SK-N-SH (cell line): Measurements from ENCODE around the gene DFFB. TPM values are rescaled to one million over a fixed set of nuclear protein-coding genes. Genes with fewer than 3 reads are reported as not detected.
A peak's percentile ranks its signal among the peaks of the same experiment; 100 is the strongest.

Experiments used
- CTCF ChIA-PET: fragments of 300-600, 350-600 bp; formaldehyde crosslinking; extraction: SDS; loops from one replicate; lab custom pipeline; 2021; lab: Yijun Ruan, JAX
- POLR2A ChIA-PET: fragments of 350-600 bp; sonication (Branson Sonifier 250); formaldehyde crosslinking; extraction: SDS; loops from one replicate; lab custom pipeline; 2020; ENCODE audit warnings: antibody characterized with exemption, inconsistent platforms; lab: Yijun Ruan, JAX
- DNase-seq: peaks from one replicate; pipeline ENCODE4 v3.0.0; 2012
- H2AFZ ChIP-seq: fragments of 200-600 bp; sonication (generic); 2 replicates; pipeline ENCODE4 v1.8.1; 2016; ENCODE audit warnings: antibody characterized with exemption, mild to moderate bottlenecking, low read depth
- H3F3A ChIP-seq: fragments of 200-600 bp; sonication (generic); replicated peaks from 2 replicates; pipeline ENCODE3; 2016; ENCODE audit warnings: antibody characterized with exemption, mild to moderate bottlenecking; ENCODE audit not compliant: insufficient read depth
- H3K27ac ChIP-seq, 2 experiments: fragments of 200-500 bp in 1 of 2; fragments of 200-600 bp in 1 of 2; sonication (Bioruptor generic) in 1 of 2; sonication (generic), shearing (Covaris generic) in 1 of 2; 2 replicates each; pipeline versions ENCODE4 v1.5.1 to v1.6.1; 2014 to 2016; ENCODE audit warnings: low read depth in 2 of 2, inconsistent platforms in 1 of 2, low read length in 1 of 2, mild to moderate bottlenecking in 1 of 2, mixed read lengths in 1 of 2
- H3K27me3 ChIP-seq: fragments of 200-600 bp; sonication (generic), shearing (Covaris generic); 2 replicates; pipeline ENCODE4 v1.6.1; 2016; ENCODE audit warnings: mixed run types; ENCODE audit not compliant: insufficient read depth
- H3K36me3 ChIP-seq, 2 experiments: fragments of 200-500 bp in 1 of 2; fragments of 200-600 bp in 1 of 2; sonication (Bioruptor generic) in 1 of 2; sonication (generic) in 1 of 2; replicated peaks in 1 of 2; 2 replicates each; pipeline versions ENCODE3 to v1.5.1; 2014 to 2016; ENCODE audit warnings: low read length in 1 of 2, mild to moderate bottlenecking in 1 of 2; ENCODE audit not compliant: insufficient read depth in 2 of 2, control insufficient read depth in 1 of 2
- H3K4me1 ChIP-seq, 2 experiments: fragments of 200-500 bp in 1 of 2; fragments of 200-600 bp in 1 of 2; sonication (Bioruptor generic) in 1 of 2; sonication (generic), shearing (Covaris generic) in 1 of 2; 2 replicates each; pipeline versions ENCODE4 v1.5.1 to v1.6.1; 2014 to 2016; ENCODE audit warnings: low read depth in 1 of 2, low read length in 1 of 2, mixed run types in 1 of 2; ENCODE audit not compliant: insufficient read depth in 2 of 2, control insufficient read depth in 1 of 2
- H3K4me2 ChIP-seq: fragments of 200-600 bp; sonication (generic), shearing (Covaris generic); 2 replicates; pipeline ENCODE4 v1.6.1; 2017; ENCODE audit warnings: mixed run types
- H3K4me3 ChIP-seq, 2 experiments: fragments of 200-500 bp in 1 of 2; fragments of 200-600 bp in 1 of 2; sonication (Bioruptor generic) in 1 of 2; sonication (generic), shearing (Covaris generic) in 1 of 2; 2 replicates each; pipeline versions ENCODE4 v1.5.1 to v1.8.1; 2014 to 2016; ENCODE audit warnings: low read depth in 2 of 2, inconsistent platforms in 1 of 2, low read length in 1 of 2, mild to moderate bottlenecking in 1 of 2, mixed read lengths in 1 of 2, moderate library complexity in 1 of 2
- H3K79me2 ChIP-seq: fragments of 200-600 bp; sonication (generic); 2 replicates; pipeline ENCODE4 v1.8.1; 2017; ENCODE audit warnings: mild to moderate bottlenecking; ENCODE audit not compliant: insufficient read depth
- H3K9ac ChIP-seq: fragments of 200-600 bp; sonication (generic); 2 replicates; pipeline ENCODE4 v1.6.1; 2017; ENCODE audit warnings: mixed run types
- H3K9me2 ChIP-seq: fragments of 200-600 bp; sonication (generic); 2 replicates; pipeline ENCODE4 v1.6.1; 2017; ENCODE audit warnings: mixed run types
- H3K9me3 ChIP-seq: fragments of 200-600 bp; sonication (generic); 2 replicates; pipeline ENCODE4 v1.6.1; 2017; ENCODE audit warnings: mixed run types, mild to moderate bottlenecking, moderate library complexity
- H4K20me1 ChIP-seq: fragments of 200-600 bp; sonication (generic); 2 replicates; pipeline ENCODE4 v1.6.1; 2017; ENCODE audit warnings: mild to moderate bottlenecking, mixed run types; ENCODE audit not compliant: insufficient read depth
- FOXJ3 ChIP-seq: sonication (generic); formaldehyde crosslinking; IDR thresholded peaks from 2 replicates; pipeline ENCODE4 v1.5.1; 2020; ENCODE audit warnings: mild to moderate bottlenecking, missing genetic modification reagents
- GATA2 ChIP-seq: sonication (generic); formaldehyde crosslinking; IDR thresholded peaks from 2 replicates; pipeline ENCODE4 v1.5.0; 2020; ENCODE audit warnings: mild to moderate bottlenecking, missing genetic modification reagents
- JUND ChIP-seq: IDR thresholded peaks from 2 replicates; pipeline ENCODE4 v1.4.0; 2012
- MXI1 ChIP-seq: IDR thresholded peaks from 2 replicates; pipeline ENCODE4 v1.6.1; 2012; ENCODE audit warnings: mild to moderate bottlenecking, low read depth, low read length, improper control_type of control experiment
- NFIC ChIP-seq: IDR thresholded peaks from 2 replicates; pipeline ENCODE4 v1.4.0; 2012; ENCODE audit warnings: borderline replicate concordance
- NRF1 ChIP-seq: IDR thresholded peaks from 2 replicates; pipeline ENCODE4 v1.6.1; 2012; ENCODE audit warnings: low read depth, mild to moderate bottlenecking, low read length
- RFX5 ChIP-seq: IDR thresholded peaks from 2 replicates; pipeline ENCODE4 v1.6.1; 2012; ENCODE audit warnings: mild to moderate bottlenecking, improper control_type of control experiment, low read length
- SIN3A ChIP-seq: IDR thresholded peaks from 2 replicates; pipeline ENCODE4 v1.6.1; 2012; ENCODE audit warnings: low read depth, mild to moderate bottlenecking, low read length, moderate library complexity, borderline replicate concordance
- TCF12 ChIP-seq: IDR thresholded peaks from 2 replicates; pipeline ENCODE4 v1.4.0; 2012
- WGBS: methylation state at CpG from one replicate; pipeline ENCODE4 v1.1.6; 2017; ENCODE audit warnings: low lambda C conversion rate; 5-methylcytosine and 5-hydroxymethylcytosine counted together
- polyA plus RNA-seq, 3 experiments: library from polyadenylated mRNA; depleted of rRNA; stranded (reverse); fragments of >200 nt; gene quantifications; 2 replicates each; pipeline ENCODE4 v1.2.3, GENCODE V29; 2012
- TF ChIP-seq, protein P1 (sequence below): fragments of 150-350 bp; IDR thresholded peaks from 2 replicates; pipeline ENCODE4 v1.6.1; 2016; ENCODE audit warnings: mild to moderate bottlenecking, low read depth, low read length
- TF ChIP-seq, protein P2 (sequence below): IDR thresholded peaks from 2 replicates; pipeline ENCODE4 v1.6.1; 2012; ENCODE audit warnings: mild to moderate bottlenecking, low read depth, low read length, moderate library complexity
- TF ChIP-seq, protein P3 (sequence below): fragments of 200-600 bp; sonication (generic); IDR thresholded peaks from 2 replicates; pipeline ENCODE4 v1.6.1; 2017; ENCODE audit warnings: antibody characterized with exemption, mild to moderate bottlenecking, moderate library complexity

The DFFB gene
- polyA plus RNA-seq, 1 of the 3 experiments (the other 2 are of a cell fraction): 8.2 TPM

DNA sequence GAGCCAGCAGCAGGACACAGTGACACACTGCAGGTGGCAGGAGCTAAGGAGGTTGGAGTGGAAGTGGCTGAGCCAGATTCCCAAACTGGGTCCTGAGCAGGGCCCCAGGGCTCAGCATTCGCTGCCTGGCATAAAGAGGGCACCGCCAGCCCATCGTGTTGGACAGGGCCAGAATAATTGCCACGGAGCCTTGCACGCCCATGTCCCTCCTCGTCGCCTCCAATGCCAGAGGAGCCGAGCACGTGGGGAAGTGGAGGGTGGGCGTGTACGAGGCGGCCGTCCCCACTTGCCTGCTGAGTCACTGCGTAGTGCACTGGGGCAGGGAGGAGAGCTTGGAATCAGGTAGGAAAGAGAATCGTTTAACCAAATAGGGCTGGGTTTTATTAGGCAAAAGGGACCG lies 34.9 kb upstream of the DFFB start:
- no peaks in the 10 kb centered on the region for H4K20me1 ChIP-seq
- POLR2A ChIA-PET: interaction anchor here (1.5 kb wide), 1 partner anchor 9 kb away, joined by 3 read pairs; no protein-coding TSS in a partner anchor
- peaks cover 0 to 43% of the 10 kb centered on the region in 2 experiments; a peak in 2 of 4 replicates for H3K4me1 ChIP-seq
- no peak overlapping the region for H2AFZ ChIP-seq
- H3K9ac ChIP-seq: no peak overlapping the region
- CTCF ChIA-PET: interaction anchor here (1.3 to 3.1 kb wide), 2 partner anchors 21 to 36 kb away, joined by 4 to 10 read pairs; partner anchors contain the start of gene DFFB
- H3K4me3 ChIP-seq: no peak overlapping the region
- DNase-seq: no peak
- H3K4me2 ChIP-seq: no peak overlapping the region
- H3K36me3 ChIP-seq: peaks cover 8 to 45% of the 10 kb centered on the region in 2 experiments
- H3K9me3 ChIP-seq: no peaks in the 10 kb centered on the region
- TF ChIP-seq SIN3A (no peak), NFIC (no peak), TCF12 (no peak), FOXJ3 (CRISPR knock-in tag) (no peak), NRF1 (no peak), JUND (no peak), RFX5 (no peak), GATA2 (no peak), MXI1 (no peak)
- TF ChIP-seq, protein P1, sequence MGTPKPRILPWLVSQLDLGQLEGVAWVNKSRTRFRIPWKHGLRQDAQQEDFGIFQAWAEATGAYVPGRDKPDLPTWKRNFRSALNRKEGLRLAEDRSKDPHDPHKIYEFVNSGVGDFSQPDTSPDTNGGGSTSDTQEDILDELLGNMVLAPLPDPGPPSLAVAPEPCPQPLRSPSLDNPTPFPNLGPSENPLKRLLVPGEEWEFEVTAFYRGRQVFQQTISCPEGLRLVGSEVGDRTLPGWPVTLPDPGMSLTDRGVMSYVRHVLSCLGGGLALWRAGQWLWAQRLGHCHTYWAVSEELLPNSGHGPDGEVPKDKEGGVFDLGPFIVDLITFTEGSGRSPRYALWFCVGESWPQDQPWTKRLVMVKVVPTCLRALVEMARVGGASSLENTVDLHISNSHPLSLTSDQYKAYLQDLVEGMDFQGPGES: no peak
- TF ChIP-seq, protein P2, sequence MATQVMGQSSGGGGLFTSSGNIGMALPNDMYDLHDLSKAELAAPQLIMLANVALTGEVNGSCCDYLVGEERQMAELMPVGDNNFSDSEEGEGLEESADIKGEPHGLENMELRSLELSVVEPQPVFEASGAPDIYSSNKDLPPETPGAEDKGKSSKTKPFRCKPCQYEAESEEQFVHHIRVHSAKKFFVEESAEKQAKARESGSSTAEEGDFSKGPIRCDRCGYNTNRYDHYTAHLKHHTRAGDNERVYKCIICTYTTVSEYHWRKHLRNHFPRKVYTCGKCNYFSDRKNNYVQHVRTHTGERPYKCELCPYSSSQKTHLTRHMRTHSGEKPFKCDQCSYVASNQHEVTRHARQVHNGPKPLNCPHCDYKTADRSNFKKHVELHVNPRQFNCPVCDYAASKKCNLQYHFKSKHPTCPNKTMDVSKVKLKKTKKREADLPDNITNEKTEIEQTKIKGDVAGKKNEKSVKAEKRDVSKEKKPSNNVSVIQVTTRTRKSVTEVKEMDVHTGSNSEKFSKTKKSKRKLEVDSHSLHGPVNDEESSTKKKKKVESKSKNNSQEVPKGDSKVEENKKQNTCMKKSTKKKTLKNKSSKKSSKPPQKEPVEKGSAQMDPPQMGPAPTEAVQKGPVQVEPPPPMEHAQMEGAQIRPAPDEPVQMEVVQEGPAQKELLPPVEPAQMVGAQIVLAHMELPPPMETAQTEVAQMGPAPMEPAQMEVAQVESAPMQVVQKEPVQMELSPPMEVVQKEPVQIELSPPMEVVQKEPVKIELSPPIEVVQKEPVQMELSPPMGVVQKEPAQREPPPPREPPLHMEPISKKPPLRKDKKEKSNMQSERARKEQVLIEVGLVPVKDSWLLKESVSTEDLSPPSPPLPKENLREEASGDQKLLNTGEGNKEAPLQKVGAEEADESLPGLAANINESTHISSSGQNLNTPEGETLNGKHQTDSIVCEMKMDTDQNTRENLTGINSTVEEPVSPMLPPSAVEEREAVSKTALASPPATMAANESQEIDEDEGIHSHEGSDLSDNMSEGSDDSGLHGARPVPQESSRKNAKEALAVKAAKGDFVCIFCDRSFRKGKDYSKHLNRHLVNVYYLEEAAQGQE: no peak
- TF ChIP-seq, protein P3, sequence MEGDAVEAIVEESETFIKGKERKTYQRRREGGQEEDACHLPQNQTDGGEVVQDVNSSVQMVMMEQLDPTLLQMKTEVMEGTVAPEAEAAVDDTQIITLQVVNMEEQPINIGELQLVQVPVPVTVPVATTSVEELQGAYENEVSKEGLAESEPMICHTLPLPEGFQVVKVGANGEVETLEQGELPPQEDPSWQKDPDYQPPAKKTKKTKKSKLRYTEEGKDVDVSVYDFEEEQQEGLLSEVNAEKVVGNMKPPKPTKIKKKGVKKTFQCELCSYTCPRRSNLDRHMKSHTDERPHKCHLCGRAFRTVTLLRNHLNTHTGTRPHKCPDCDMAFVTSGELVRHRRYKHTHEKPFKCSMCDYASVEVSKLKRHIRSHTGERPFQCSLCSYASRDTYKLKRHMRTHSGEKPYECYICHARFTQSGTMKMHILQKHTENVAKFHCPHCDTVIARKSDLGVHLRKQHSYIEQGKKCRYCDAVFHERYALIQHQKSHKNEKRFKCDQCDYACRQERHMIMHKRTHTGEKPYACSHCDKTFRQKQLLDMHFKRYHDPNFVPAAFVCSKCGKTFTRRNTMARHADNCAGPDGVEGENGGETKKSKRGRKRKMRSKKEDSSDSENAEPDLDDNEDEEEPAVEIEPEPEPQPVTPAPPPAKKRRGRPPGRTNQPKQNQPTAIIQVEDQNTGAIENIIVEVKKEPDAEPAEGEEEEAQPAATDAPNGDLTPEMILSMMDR: no peak
- no peaks in the 10 kb centered on the region for H3F3A ChIP-seq
- no peaks in the 10 kb centered on the region for H3K27me3 ChIP-seq
- no peaks in the 10 kb centered on the region for H3K79me2 ChIP-seq
- H3K27ac ChIP-seq: peak overlapping the region in 1 of 2 experiments; percentile 99; a peak in 2 of 4 replicates
- no peaks in the 10 kb centered on the region for H3K9me2 ChIP-seq
- WGBS: 94% methylated on average over 12 of the region's 16 CpGs
